Neural cell (in vitro differentiated cells): ENCODE data around the gene NR5A1. TPM values are rescaled to one million over a fixed set of nuclear protein-coding genes. Genes with fewer than 3 reads are reported as not detected.

ENCODE experiments used
- H2AFZ ChIP-seq: fragments of 200-600, 300-800 bp; sonication (generic), shearing (Covaris generic); 2 replicates; pipeline ENCODE4 v1.6.0; 2014; ENCODE audit warnings: low read depth, mild to moderate bottlenecking, antibody characterized with exemption, low read length, moderate library complexity
- H3F3A ChIP-seq: fragments of 200-600 bp; shearing (Covaris generic); 2 replicates; pipeline ENCODE4 v1.6.1; 2016; ENCODE audit warnings: mild to moderate bottlenecking, moderate library complexity, mixed read lengths, antibody characterized with exemption, low read length; ENCODE audit not compliant: insufficient read depth, poor library complexity, severe bottlenecking
- H3K27ac ChIP-seq: fragments of 200-600, 300-800 bp; sonication (generic), shearing (Covaris generic); 2 replicates; pipeline ENCODE4 v1.5.1; 2014; ENCODE audit warnings: mild to moderate bottlenecking, low read length, moderate library complexity
- H3K27me3 ChIP-seq: fragments of 300-800, 200-600 bp; sonication (generic), shearing (Covaris generic); 2 replicates; pipeline ENCODE4 v1.6.0; 2014; ENCODE audit warnings: mild to moderate bottlenecking, low read depth, low read length, moderate library complexity; ENCODE audit not compliant: insufficient read depth
- H3K36me3 ChIP-seq: fragments of 300-800, 200-600 bp; sonication (generic), shearing (Covaris generic); 2 replicates; pipeline ENCODE4 v1.5.1; 2014; ENCODE audit warnings: mild to moderate bottlenecking, antibody characterized with exemption, low read length, moderate library complexity; ENCODE audit not compliant: insufficient read depth
- H3K4me2 ChIP-seq: fragments of 300-800, 200-600 bp; sonication (generic), shearing (Covaris generic); 2 replicates; pipeline ENCODE4 v1.6.0; 2014; ENCODE audit warnings: mild to moderate bottlenecking, low read length
- H3K4me3 ChIP-seq: fragments of 300-800, 200-600 bp; sonication (generic), shearing (Covaris generic); 2 replicates; pipeline ENCODE4 v1.5.1; 2014; ENCODE audit warnings: mild to moderate bottlenecking, low read length, moderate library complexity
- H3K79me2 ChIP-seq: fragments of 200-600 bp; shearing (Covaris generic); replicated peaks from 2 replicates; pipeline ENCODE4 v1.6.0; 2014; ENCODE audit warnings: mild to moderate bottlenecking, low read length, moderate library complexity; ENCODE audit not compliant: insufficient read depth
- H3K9ac ChIP-seq: fragments of 300-800, 200-600 bp; sonication (generic), shearing (Covaris generic); 2 replicates; pipeline ENCODE4 v1.6.1; 2016; ENCODE audit warnings: mild to moderate bottlenecking, low read length, mixed read lengths
- H3K9me2 ChIP-seq: fragments of 200-600 bp; shearing (Covaris generic); 2 replicates; pipeline ENCODE4 v1.6.1; 2016; ENCODE audit warnings: mild to moderate bottlenecking, low read length, mixed read lengths; ENCODE audit not compliant: insufficient read depth
- H3K9me3 ChIP-seq: fragments of 200-600, 300-800 bp; sonication (generic), shearing (Covaris generic); 2 replicates; pipeline ENCODE4 v1.6.1; 2016; ENCODE audit warnings: mild to moderate bottlenecking, mixed run types, low read length, moderate library complexity, mixed read lengths
- H4K20me1 ChIP-seq: fragments of 200-600 bp; shearing (Covaris generic); 2 replicates; pipeline ENCODE4 v1.6.1; 2016; ENCODE audit warnings: mild to moderate bottlenecking, mixed run types; ENCODE audit not compliant: insufficient read depth
- CTCF ChIP-seq: fragments of 450-650 bp; IDR thresholded peaks from 2 replicates; pipeline ENCODE4 v1.5.1; 2014; ENCODE audit warnings: antibody characterized with exemption, mild to moderate bottlenecking, moderate library complexity; ENCODE audit not compliant: poor library complexity, severe bottlenecking
- EP300 ChIP-seq: fragments of 450-650 bp; conservative IDR thresholded peaks from 2 replicates; pipeline ENCODE4 v1.6.1; 2014; ENCODE audit warnings: antibody characterized with exemption, mild to moderate bottlenecking, moderate library complexity; ENCODE audit not compliant: poor library complexity, severe bottlenecking
- EZH2 ChIP-seq: fragments of 200-600, 300-800 bp; shearing (Covaris generic), sonication (generic); IDR thresholded peaks from 2 replicates; pipeline ENCODE4 v1.6.1; 2014; ENCODE audit warnings: antibody characterized with exemption, low read length, borderline replicate concordance, mild to moderate bottlenecking; ENCODE audit not compliant: insufficient read depth, poor library complexity, severe bottlenecking
- MXI1 ChIP-seq: fragments of 450-650 bp; conservative IDR thresholded peaks from 2 replicates; pipeline ENCODE4 v1.6.1; 2014; ENCODE audit warnings: antibody characterized with exemption, mild to moderate bottlenecking; ENCODE audit not compliant: poor library complexity, severe bottlenecking
- POLR2AphosphoS5 ChIP-seq: IDR thresholded peaks from 2 replicates; pipeline ENCODE4 v1.6.1; 2012
- RAD21 ChIP-seq: fragments of 450-650 bp; conservative IDR thresholded peaks from 2 replicates; pipeline ENCODE4 v1.6.1; 2014; ENCODE audit warnings: antibody characterized with exemption, mild to moderate bottlenecking, moderate library complexity
- REST ChIP-seq: IDR thresholded peaks from 2 replicates; pipeline ENCODE4 v1.6.1; 2012; ENCODE audit warnings: borderline replicate concordance
- SMC3 ChIP-seq: fragments of 450-650 bp; conservative IDR thresholded peaks from 2 replicates; pipeline ENCODE4 v1.6.1; 2014; ENCODE audit warnings: antibody characterized with exemption, mild to moderate bottlenecking, moderate library complexity; ENCODE audit not compliant: poor library complexity
- TAF1 ChIP-seq: IDR thresholded peaks from 2 replicates; pipeline ENCODE4 v1.6.1; 2012; ENCODE audit warnings: low read depth
- polyA plus RNA-seq: library from polyadenylated mRNA; depleted of rRNA; stranded (reverse); fragments of >200 nt; gene quantifications from 2 replicates; pipeline ENCODE4 v1.2.3, GENCODE V29; 2014

Gene NR5A1
- polyA plus RNA-seq, 1 donor from 2014 or later, result 0.09 TPM

DNA sequence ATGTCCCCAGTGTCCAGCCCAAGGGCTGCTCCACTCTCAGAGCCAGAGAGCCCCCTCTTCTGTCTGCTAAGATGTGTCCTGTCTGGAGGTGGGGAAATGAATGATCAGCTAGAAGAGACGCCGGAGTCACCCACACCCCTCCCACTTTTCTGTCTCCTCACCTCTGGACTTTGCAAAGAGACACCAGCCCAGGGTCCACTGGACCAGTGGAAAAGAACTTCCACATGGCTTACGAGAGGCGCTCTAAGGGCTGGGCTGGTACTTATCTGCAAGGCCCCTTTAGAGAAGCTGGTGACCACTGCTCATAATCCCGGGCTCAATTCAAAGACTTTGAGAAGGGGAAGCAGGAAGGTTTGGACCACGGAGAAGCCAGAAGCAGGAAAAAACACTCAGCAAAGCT, 9.2 kb downstream of the NR5A1 start:
- TF ChIP-seq MXI1 (no peak), SMC3 (no peak), POLR2AphosphoS5 (no peak), TAF1 (no peak), EZH2 (no peak), EP300 (no peak), CTCF (no peak), REST (no peak), RAD21 (no peak)
- Histone ChIP-seq H4K20me1 (no peaks in the 10 kb centered on the region), H2AFZ (no peak overlapping the region), H3K4me3 (no peak overlapping the region), H3K9me3 (no peaks in the 10 kb centered on the region), H3K79me2 (no peaks in the 10 kb centered on the region), H3K27me3 (peaks cover 25% of the 10 kb centered on the region), H3K9ac (no peak overlapping the region), H3K9me2 (no peaks in the 10 kb centered on the region), H3K27ac (no peak overlapping the region), H3F3A (no peaks in the 10 kb centered on the region), H3K4me2 (no peak overlapping the region), H3K36me3 (no peaks in the 10 kb centered on the region)

- Histone ChIP-seq H3K27ac (no peak overlapping the region), H3K79me2 (no peaks in the 10 kb centered on the region), H3K9me2 (no peaks in the 10 kb centered on the region), H4K20me1 (no peaks in the 10 kb centered on the region), H3K4me2 (no peak overlapping the region), H2AFZ (no peak overlapping the region), H3K36me3 (no peaks in the 10 kb centered on the region), H3K4me3 (no peak overlapping the region), H3K27me3 (peaks cover 19% of the 10 kb centered on the region), H3K9me3 (no peaks in the 10 kb centered on the region), H3F3A (no peaks in the 10 kb centered on the region), H3K9ac (no peak overlapping the region)
- TF ChIP-seq RAD21, result no peak
- TF ChIP-seq MXI1, result no peak
- no peak for TF ChIP-seq EZH2
- TF ChIP-seq CTCF, result no peak
- TF ChIP-seq EP300, result no peak
- TF ChIP-seq POLR2AphosphoS5, result no peak
- TF ChIP-seq REST, result no peak
- no peak for TF ChIP-seq TAF1
- TF ChIP-seq SMC3, result no peak
Measured at GRCh38 chr9:124497441-124497840, 9.8 kb downstream of the NR5A1 start.
